GM12878 (cell line): ENCODE measurements around the gene TBC1D5. TPM values are rescaled to one million over a fixed set of nuclear protein-coding genes. Genes with fewer than 3 reads are reported as not detected.

Experiments used
- ATAC-seq: fragments of 200-7000 bp; cut with Tn5 transposase; 3 replicates; pipeline ENCODE4 v1.9.1; 2020; ENCODE audit warnings: mild to moderate bottlenecking, moderate library complexity
- BruUV-seq: library from RNA; stranded (reverse); fragments of 400-500 nt; replicated peaks from 2 replicates; lab custom pipeline; 2021; lab: Mats Ljungman, UMichigan
- CTCF ChIA-PET: fragments of 300-600 bp; sonication (Branson Sonifier 250); formaldehyde crosslinking; extraction: SDS; loops from one replicate; lab custom pipeline; 2021; ENCODE audit warnings: inconsistent platforms; lab: Yijun Ruan, JAX
- POLR2A ChIA-PET: fragments of 350-600 bp; formaldehyde crosslinking; extraction: SDS; loops from one replicate; lab custom pipeline; 2021; ENCODE audit warnings: inconsistent platforms; lab: Charles Lee
- RAD21 ChIA-PET: fragments of 300-600 bp; sonication (Branson Sonifier 250); formaldehyde crosslinking; loops from one replicate; lab custom pipeline; 2023; ENCODE audit warnings: antibody characterized with exemption; ENCODE audit not compliant: unreplicated experiment; lab: Charles Lee
- SMC1A ChIA-PET: fragments of 300-600 bp; sonication (Branson Sonifier 250); formaldehyde crosslinking; loops from one replicate; lab custom pipeline; 2023; ENCODE audit not compliant: unreplicated experiment, uncharacterized antibody; lab: Charles Lee
- DNase-seq: peaks from one replicate; pipeline ENCODE4 v3.0.0-alpha.2; 2011; ENCODE audit warnings: low read depth, low spot score
- FAIRE-seq: peaks from 3 replicates; lab custom pipeline; 2011; peaks lifted over from hg19 to GRCh38; lab: Jason Lieb, UNC
- H2AFZ ChIP-seq: 2 replicates; pipeline ENCODE4 v1.6.0; 2011; ENCODE audit warnings: low read depth, low read length, control low read depth; ENCODE audit not compliant: control insufficient read depth
- H3K27ac ChIP-seq: 2 replicates; pipeline ENCODE4 v1.5.1; 2011; ENCODE audit warnings: control low read depth; ENCODE audit not compliant: control insufficient read depth, insufficient read depth
- H3K27me3 ChIP-seq, 2 experiments: replicated peaks in 1 of 2; 2 replicates each; pipeline versions ENCODE4 v1.6.0 to v1.6.1; 2011; ENCODE audit warnings: low read length in 1 of 2; ENCODE audit not compliant: control insufficient read depth in 2 of 2, insufficient read depth in 2 of 2
- H3K36me3 ChIP-seq, 2 experiments: 2 replicates each; pipeline ENCODE4 v1.5.1; 2011; ENCODE audit warnings: low read length in 1 of 2; ENCODE audit not compliant: control insufficient read depth in 2 of 2, insufficient read depth in 2 of 2
- H3K4me1 ChIP-seq: 2 replicates; pipeline ENCODE4 v1.6.1; 2011; ENCODE audit warnings: mild to moderate bottlenecking, low read length, moderate library complexity, mixed read lengths; ENCODE audit not compliant: control insufficient read depth, insufficient read depth
- H3K4me2 ChIP-seq: 2 replicates; pipeline ENCODE4 v1.6.0; 2011; ENCODE audit warnings: control low read depth; ENCODE audit not compliant: control insufficient read depth, insufficient read depth
- H3K4me3 ChIP-seq: fragments of 200-600 bp; sonication (generic); 2 replicates; pipeline ENCODE4 v1.5.1; 2016
- H3K79me2 ChIP-seq: 2 replicates; pipeline ENCODE4 v1.6.0; 2011; ENCODE audit warnings: low read length; ENCODE audit not compliant: control insufficient read depth, insufficient read depth
- H3K9ac ChIP-seq: 2 replicates; pipeline ENCODE4 v1.8.0; 2011; ENCODE audit warnings: low read length, control low read depth, mixed read lengths; ENCODE audit not compliant: control insufficient read depth, insufficient read depth
- H3K9me3 ChIP-seq: replicated peaks from 3 replicates; pipeline ENCODE4 v1.5.1; 2011; ENCODE audit warnings: mild to moderate bottlenecking, low read length; ENCODE audit not compliant: control insufficient read depth, insufficient read depth
- H4K20me1 ChIP-seq: 2 replicates; pipeline ENCODE4 v1.6.0; 2011; ENCODE audit not compliant: control insufficient read depth, insufficient read depth
- ASH2L ChIP-seq: fragments of 300-600, 200-600 bp; sonication (generic); IDR thresholded peaks from 2 replicates; pipeline ENCODE4 v1.6.1; 2017; ENCODE audit warnings: low read depth, mild to moderate bottlenecking, borderline replicate concordance
- BMI1 ChIP-seq: fragments of 450-650 bp; IDR thresholded peaks from 2 replicates; pipeline ENCODE4 v1.6.1; 2016; ENCODE audit warnings: mild to moderate bottlenecking, moderate library complexity, borderline replicate concordance
- E2F4 ChIP-seq: IDR thresholded peaks from 2 replicates; pipeline ENCODE4 v1.6.1; 2012; ENCODE audit warnings: low read depth, low read length, improper control_type of control experiment
- HDAC2 ChIP-seq: fragments of 200-600 bp; sonication (generic); IDR thresholded peaks from 2 replicates; pipeline ENCODE4 v1.6.1; 2017
- KDM1A ChIP-seq: fragments of 200-600 bp; sonication (generic); IDR thresholded peaks from 2 replicates; pipeline ENCODE4 v1.6.1; 2016; ENCODE audit warnings: borderline replicate concordance
- MAX ChIP-seq: IDR thresholded peaks from 2 replicates; pipeline ENCODE4 v1.6.1; 2012; ENCODE audit warnings: low read depth, low read length, improper control_type of control experiment
- NFXL1 ChIP-seq: fragments of 450-650 bp; IDR thresholded peaks from 2 replicates; pipeline ENCODE4 v1.6.1; 2017; ENCODE audit warnings: antibody characterized with exemption, mild to moderate bottlenecking, borderline replicate concordance
- NR2F1 ChIP-seq: fragments of 450-650 bp; conservative IDR thresholded peaks from 2 replicates; pipeline ENCODE4 v1.6.1; 2017; ENCODE audit warnings: mild to moderate bottlenecking
- NRF1 ChIP-seq: conservative IDR thresholded peaks from 2 replicates; pipeline ENCODE4 v1.6.1; 2011; ENCODE audit warnings: mild to moderate bottlenecking, low read depth, low read length, improper control_type of control experiment
- PBX3 ChIP-seq: IDR thresholded peaks from 2 replicates; pipeline ENCODE4 v1.6.1; 2011; ENCODE audit warnings: mild to moderate bottlenecking, low read depth, low read length, moderate library complexity; ENCODE audit not compliant: insufficient replicate concordance
- PML ChIP-seq: IDR thresholded peaks from 2 replicates; pipeline ENCODE4 v1.6.1; 2012; ENCODE audit warnings: low read length, inconsistent platforms
- POU2F2 ChIP-seq: IDR thresholded peaks from 3 replicates; pipeline ENCODE4 v1.6.1; 2011; ENCODE audit warnings: low read depth, mild to moderate bottlenecking, low read length, borderline replicate concordance
- SIX5 ChIP-seq: IDR thresholded peaks from 2 replicates; pipeline ENCODE4 v1.6.1; 2011; ENCODE audit warnings: mild to moderate bottlenecking, low read depth, low read length, moderate library complexity; ENCODE audit not compliant: severe bottlenecking
- WRNIP1 ChIP-seq: IDR thresholded peaks from 2 replicates; pipeline ENCODE4 v1.6.1; 2011; ENCODE audit warnings: low read depth, low read length, improper control_type of control experiment, borderline replicate concordance
- ZBTB40 ChIP-seq: fragments of 450-650 bp; IDR thresholded peaks from 2 replicates; pipeline ENCODE4 v1.6.1; 2016; ENCODE audit warnings: mild to moderate bottlenecking, moderate library complexity, borderline replicate concordance
- ZNF207 ChIP-seq: fragments of 450-650 bp; IDR thresholded peaks from 2 replicates; pipeline ENCODE4 v1.6.1; 2014; ENCODE audit warnings: antibody characterized with exemption, mild to moderate bottlenecking, borderline replicate concordance
- ZNF217 ChIP-seq: fragments of 450-650 bp; IDR thresholded peaks from 2 replicates; pipeline ENCODE4 v1.6.1; 2017; ENCODE audit warnings: antibody characterized with exemption, mild to moderate bottlenecking
- ZNF24 ChIP-seq: fragments of 450-650 bp; IDR thresholded peaks from 2 replicates; pipeline ENCODE4 v1.6.1; 2017; ENCODE audit warnings: antibody characterized with exemption, mild to moderate bottlenecking
- WGBS: methylation state at CpG from one replicate; pipeline ENCODE4 v1.1.6; 2016; ENCODE audit warnings: low lambda C conversion rate; ENCODE audit not compliant: insufficient replicate concordance, insufficient coverage; ENCODE audit errors: missing lambda C conversion rate; 5-methylcytosine and 5-hydroxymethylcytosine counted together
- in situ Hi-C: fragments of 300-500 bp; cut with MboI; formaldehyde crosslinking; loops from 9 replicates; pipeline ENCODE4 v1.14.3; 2018; ENCODE audit warnings: mixed read lengths
- intact Hi-C: fragments of 100-400 bp; cut with micrococcal nuclease; formaldehyde crosslinking; loops from one replicate; pipeline ENCODE4 v1.14.2; 2022; ENCODE audit not compliant: unreplicated experiment
- polyA plus RNA-seq, 11 experiments: library from polyadenylated mRNA; depleted of rRNA in 4 of 11; unstranded in 6 of 11; stranded (reverse) in 5 of 11; fragments of >200 nt; fragmentation: Nextera tagmentation in 4 of 11; fragmentation: Illumina TruSeq in 1 of 11; extraction: Ambion mirVana in 4 of 11; extraction: Trizol in 1 of 11; gene quantifications; 1 replicate in 1 of 11; 2 replicates in 10 of 11; pipeline versions ENCODE4 v1.2.1 to v1.2.3, GENCODE V29; 2011 to 2016; ENCODE audit warnings: inconsistent platforms in 2 of 11, missing spikeins in 2 of 11, low read depth in 1 of 11
- total RNA-seq, 4 experiments: library from RNA; depleted of rRNA in 3 of 4; stranded (reverse); fragments of >200 nt in 3 of 4; fragmentation: Illumina TruSeq in 1 of 4; extraction: Trizol in 1 of 4; gene quantifications; 2 replicates each; pipeline versions ENCODE4 v1.2.1 to v1.2.3, GENCODE V29; 2013 to 2021

Gene TBC1D5
- total and polyA plus RNA-seq, 10 of the 15 experiments (the other 5 are each of a cell fraction or from before 2014, with no cell fraction given), result 5.5 to 61.0 (median 43.8) TPM

GRCh38 chr3:17217588-17217987 lies 524.8 kb downstream of the TBC1D5 start (continued):
- TF ChIP-seq ZNF24 (no peak), PML (no peak), ZNF207 (no peak), HDAC2 (no peak), BMI1 (no peak)

- SMC1A ChIA-PET, result interaction anchor here (0.6 to 5.7 kb wide), 10 partner anchors 11 to 630 kb away, joined by 3 to 45 read pairs (median 6); no protein-coding TSS in a partner anchor
- Histone ChIP-seq H3K36me3 (peaks cover 0 to 7% of the 10 kb centered on the region in 2 experiments; a peak in 2 of 4 replicates), H3K4me2 (no peak overlapping the region), H2AFZ (no peak overlapping the region), H3K4me1 (no peaks in the 10 kb centered on the region), H3K9ac (no peak overlapping the region), H3K27me3 (no peaks in the 10 kb centered on the region), H3K4me3 (no peak overlapping the region), H4K20me1 (no peaks in the 10 kb centered on the region), H3K27ac (no peak overlapping the region), H3K9me3 (no peaks in the 10 kb centered on the region), H3K79me2 (no peaks in the 10 kb centered on the region)
- 98% methylated on average over 3 of the region's 3 CpGs for WGBS
- RAD21 ChIA-PET, result interaction anchor here (2.6 kb wide), 1 partner anchor 17 kb away, joined by 13 read pairs; no protein-coding TSS in a partner anchor
- no peak for ATAC-seq
- no peak for DNase-seq
- intact Hi-C loops (no loop called here), in situ Hi-C loops (loop anchor here (25.0 kb wide), 1 partner anchor 926 kb away; no protein-coding TSS in a partner anchor)
- no TSS peak for BruUV-seq
- FAIRE-seq, result no peak
- CTCF ChIA-PET, result interaction anchor here (0.6 to 2.8 kb wide), 11 partner anchors 10 to 939 kb away, joined by 3 to 13 read pairs (median 3); no protein-coding TSS in a partner anchor
- POLR2A ChIA-PET, result no interaction called here
- TF ChIP-seq KDM1A, result no peak
- TF ChIP-seq ZBTB40, result no peak
- no peak for TF ChIP-seq NRF1
- no peak for TF ChIP-seq NR2F1
- no peak for TF ChIP-seq POU2F2
- no peak for TF ChIP-seq NFXL1
- TF ChIP-seq E2F4, result no peak
- no peak for TF ChIP-seq PBX3
- TF ChIP-seq ASH2L, result no peak
- no peak for TF ChIP-seq ZNF217
- no peak for TF ChIP-seq MAX
- no peak for TF ChIP-seq SIX5
- TF ChIP-seq WRNIP1, result no peak
Measured at GRCh38 chr3:17213102-17213501, 529.3 kb downstream of the TBC1D5 start.
